Sigmoid colon (tissue), 4 donors: ENCODE measurements around the gene SNRPF.

Experiments used
- POLR2A ChIP-seq, 2 donors: fragments of 450-650 bp; IDR thresholded peaks; one replicate each; pipeline ENCODE4 v1.6.1; 2016; ENCODE audit warnings: antibody characterized with exemption in 2 of 2, mild to moderate bottlenecking in 2 of 2, moderate library complexity in 2 of 2
- POLR2AphosphoS5 ChIP-seq, 4 donors: sonication (generic); formaldehyde crosslinking; IDR thresholded peaks; one replicate each; pipeline ENCODE4 v1.6.1; 2017; ENCODE audit warnings: antibody characterized with exemption in 4 of 4
- TF ChIP-seq, protein P1 (sequence below), 4 experiments: fragments of 450-650 bp in 3 of 4; fragments of 200-600 bp in 1 of 4; IDR thresholded peaks; one replicate each; pipeline ENCODE4 v1.5.1; 2016 to 2019; ENCODE audit warnings: antibody characterized with exemption in 4 of 4, mild to moderate bottlenecking in 3 of 4, moderate library complexity in 2 of 4

DNA sequence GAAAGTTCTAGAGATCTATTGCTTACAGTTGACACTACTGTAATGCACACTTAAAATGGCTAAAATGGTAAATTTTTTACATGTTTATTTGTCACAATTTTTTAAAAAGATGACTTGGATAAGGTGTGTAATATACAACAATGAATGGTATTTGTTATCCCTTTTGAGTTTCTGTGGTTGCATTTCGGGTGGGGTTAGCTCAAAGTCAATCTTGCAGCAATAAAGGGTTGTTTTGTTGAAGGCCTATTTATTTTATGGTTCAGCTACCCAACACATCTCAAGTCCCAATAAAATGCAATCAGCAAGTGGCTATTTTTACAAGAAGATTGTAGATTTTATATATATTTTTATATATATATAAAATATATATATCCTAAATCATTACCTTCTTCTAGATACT, 22.1 kb downstream of the SNRPF start:
- TF ChIP-seq, protein P1, sequence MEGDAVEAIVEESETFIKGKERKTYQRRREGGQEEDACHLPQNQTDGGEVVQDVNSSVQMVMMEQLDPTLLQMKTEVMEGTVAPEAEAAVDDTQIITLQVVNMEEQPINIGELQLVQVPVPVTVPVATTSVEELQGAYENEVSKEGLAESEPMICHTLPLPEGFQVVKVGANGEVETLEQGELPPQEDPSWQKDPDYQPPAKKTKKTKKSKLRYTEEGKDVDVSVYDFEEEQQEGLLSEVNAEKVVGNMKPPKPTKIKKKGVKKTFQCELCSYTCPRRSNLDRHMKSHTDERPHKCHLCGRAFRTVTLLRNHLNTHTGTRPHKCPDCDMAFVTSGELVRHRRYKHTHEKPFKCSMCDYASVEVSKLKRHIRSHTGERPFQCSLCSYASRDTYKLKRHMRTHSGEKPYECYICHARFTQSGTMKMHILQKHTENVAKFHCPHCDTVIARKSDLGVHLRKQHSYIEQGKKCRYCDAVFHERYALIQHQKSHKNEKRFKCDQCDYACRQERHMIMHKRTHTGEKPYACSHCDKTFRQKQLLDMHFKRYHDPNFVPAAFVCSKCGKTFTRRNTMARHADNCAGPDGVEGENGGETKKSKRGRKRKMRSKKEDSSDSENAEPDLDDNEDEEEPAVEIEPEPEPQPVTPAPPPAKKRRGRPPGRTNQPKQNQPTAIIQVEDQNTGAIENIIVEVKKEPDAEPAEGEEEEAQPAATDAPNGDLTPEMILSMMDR (IDR thresholded peaks at IDR 0.05) = no peak
- TF ChIP-seq POLR2AphosphoS5 (IDR thresholded peaks at IDR 0.05) (no peak), POLR2A (IDR thresholded peaks at IDR 0.05) (no peak)
